Fibroblast of skin of abdomen (primary cell): ENCODE data around the gene NCKAP5.

Source experiments
- DNase-seq: peaks from one replicate; pipeline ENCODE4 v3.0.0-alpha.2; 2013

NCKAP5 gene

DNA sequence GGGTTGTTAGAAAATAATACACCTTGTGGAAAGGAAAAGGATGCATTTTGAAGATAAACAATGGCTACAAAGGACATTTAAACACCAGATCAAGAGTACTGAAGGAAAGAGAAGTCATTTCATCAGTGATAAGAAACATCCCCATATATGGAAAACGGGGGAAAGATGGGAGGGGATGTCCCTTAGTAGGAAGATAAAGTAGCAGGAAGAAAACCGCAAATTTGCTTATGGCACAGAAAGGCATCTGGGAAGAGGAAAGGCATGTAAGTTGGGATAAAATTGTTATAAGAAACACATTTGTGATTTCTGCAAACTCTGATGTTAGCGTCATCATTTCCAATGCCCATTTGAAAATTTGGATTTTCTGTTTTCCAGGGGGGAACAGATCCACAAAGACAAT is 887.7 kb downstream of the NCKAP5 start:
- peak; percentile 59 for DNase-seq

DNA sequence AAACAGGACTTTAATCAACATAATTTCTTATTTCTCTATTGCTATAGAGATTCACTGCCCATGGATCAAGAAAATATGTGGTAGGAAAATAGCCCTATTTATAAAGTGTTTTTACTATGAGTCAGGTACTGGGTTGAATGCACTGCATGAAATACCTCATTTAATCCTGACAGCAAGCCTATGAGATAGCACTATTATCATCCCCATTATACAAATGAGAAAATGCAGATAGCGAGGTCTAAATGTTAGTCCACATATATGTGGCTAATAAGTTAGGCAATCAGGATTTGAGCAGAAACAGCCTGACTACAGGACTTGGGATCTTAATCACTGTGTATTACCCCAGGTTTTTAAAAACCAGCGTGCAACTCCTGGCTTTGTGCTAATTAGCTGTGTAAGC is 889.8 kb downstream of the NCKAP5 start:
- peak; percentile 43 for DNase-seq

DNA sequence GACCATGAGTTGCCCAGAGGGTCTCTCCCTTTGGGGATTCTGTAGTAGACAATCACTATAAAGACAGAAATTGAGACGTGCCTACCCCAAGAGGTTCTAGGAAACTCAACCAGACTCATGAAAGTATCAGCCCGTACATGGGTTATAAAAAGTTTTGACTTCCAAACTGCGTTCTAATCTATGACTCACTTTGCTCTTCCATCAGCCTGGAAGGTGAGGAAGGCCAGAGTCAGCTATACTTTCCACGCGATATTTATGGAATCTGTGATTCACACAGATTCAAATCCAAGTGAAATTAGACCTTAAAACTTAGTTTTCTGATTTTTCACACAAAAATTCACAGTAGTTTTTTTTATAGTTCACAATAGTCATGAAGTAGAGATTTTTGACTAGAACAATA is 890.6 kb downstream of the NCKAP5 start:
- peak; percentile 74 for DNase-seq

DNA sequence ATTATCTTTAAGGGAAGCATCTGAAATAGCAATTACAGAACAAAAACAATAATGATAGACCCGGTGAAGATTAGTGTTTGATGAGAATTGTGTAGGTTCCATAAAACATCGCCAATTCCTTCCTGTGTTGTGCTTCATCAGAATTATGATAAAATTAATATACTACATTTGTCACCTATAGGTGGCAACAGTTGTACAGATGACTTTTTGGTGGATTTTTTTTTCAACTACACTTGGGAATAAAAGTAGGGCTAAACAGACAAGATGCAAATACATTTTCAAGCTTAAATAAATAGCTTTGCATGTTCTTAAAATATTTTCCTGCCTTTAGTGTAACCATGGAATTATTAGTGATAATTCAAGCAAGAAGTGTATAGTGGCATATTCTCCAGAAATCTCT is 891.3 kb downstream of the NCKAP5 start:
- no peak for DNase-seq

DNA sequence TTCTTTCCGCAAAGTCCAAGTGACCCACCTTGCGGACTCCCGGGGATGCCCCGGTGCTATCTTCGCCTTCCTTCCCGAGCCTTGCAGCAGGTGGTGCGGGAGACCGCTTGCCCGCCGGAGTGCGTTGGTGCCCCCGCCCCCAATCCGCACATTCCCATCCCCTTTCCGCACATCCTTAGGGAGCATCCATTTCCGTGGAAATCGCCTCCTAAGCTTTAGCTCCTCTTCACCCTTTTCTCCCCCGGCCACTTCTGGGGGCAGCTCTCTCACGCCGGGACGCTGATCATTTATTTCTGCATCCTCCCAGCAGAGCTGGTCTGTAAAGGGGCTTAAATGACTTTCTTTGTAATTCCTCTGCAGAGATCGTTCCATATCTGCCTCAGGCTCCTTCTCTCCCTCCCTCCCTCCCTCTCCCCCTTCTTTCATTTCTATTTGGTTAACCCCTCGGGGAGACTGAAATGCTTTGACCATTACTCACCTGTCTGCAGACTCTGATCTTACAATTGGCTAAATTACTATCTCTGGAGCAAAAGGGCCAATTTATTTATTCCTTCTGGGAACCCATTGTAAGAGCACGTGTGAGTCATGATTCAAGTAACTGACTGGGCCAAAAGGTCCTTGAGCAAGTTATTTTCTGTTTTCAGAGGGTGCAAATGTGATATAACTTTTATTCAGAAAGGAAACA is 897.0 kb downstream of the NCKAP5 start:
- DNase-seq, result peak; percentile 93

DNA sequence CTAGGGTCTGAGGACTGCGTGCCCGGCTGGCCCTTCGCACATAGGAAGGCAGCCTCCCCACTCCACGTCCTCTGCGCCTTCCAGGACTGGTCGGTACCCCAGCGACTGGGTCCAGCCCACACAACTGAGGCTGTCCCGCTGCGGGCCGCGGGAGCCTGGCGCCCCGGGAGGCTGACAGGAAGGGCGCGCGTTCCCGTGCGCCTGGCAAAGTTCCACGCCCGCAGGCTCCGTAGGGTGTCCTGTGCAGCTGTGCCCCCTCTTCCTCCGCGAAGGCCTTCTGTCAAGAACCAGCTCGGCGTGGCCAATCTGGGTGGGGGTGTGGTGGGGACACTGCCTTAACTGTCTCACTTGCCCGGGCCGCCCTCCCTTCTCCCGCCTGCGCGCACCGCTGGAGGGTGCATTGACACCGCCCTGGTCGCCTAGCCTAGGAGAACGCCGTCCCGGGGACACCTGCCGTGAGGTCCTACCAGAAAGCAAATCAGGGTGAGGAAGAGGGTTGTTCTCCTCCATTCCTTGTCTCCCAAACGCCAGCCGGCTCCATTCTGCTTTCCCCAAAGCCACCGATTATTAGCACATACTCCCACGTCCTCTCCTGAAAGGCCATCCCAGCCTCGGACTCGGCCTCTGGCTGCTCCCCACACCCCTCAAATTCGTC is 897.6 kb downstream of the NCKAP5 start:
- peak; percentile 11 for DNase-seq

DNA sequence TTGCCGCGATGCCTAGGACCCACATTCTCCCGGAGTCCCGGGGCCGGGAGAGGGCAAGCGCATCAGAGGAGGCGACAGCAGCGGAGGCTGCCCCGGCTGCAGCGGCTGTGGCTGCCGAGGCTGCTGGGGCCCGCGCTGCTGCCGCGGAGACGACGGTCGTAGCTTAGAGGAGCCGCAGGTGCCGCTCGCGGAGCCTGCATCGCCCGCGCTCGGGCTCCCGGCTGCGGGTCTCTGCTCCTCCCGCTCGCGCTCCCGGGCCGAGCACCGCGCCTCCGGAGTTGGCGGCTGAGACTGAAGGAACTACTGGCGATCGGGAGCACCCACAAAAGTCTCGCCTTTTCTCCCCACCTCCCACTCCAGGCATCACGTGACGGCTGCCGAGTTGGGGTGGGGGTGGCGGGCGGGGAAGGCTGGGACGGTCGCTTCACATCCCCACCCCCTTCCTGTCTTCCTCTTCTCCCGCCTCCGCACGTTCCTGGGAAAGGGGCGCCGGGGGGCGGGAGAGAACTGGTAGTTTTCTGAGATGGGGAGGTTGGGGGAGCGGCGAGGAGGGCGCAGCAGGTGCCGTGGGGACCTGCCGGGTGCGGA is 898.3 kb downstream of the NCKAP5 start, which contains the start of gene LYPD1:
TSS of gene LYPD1 (minus strand) at position 298 of the 588 bp plus-strand sequence. CDS start at position 25, 273 bp downstream.
- DNase-seq, result no peak

DNA sequence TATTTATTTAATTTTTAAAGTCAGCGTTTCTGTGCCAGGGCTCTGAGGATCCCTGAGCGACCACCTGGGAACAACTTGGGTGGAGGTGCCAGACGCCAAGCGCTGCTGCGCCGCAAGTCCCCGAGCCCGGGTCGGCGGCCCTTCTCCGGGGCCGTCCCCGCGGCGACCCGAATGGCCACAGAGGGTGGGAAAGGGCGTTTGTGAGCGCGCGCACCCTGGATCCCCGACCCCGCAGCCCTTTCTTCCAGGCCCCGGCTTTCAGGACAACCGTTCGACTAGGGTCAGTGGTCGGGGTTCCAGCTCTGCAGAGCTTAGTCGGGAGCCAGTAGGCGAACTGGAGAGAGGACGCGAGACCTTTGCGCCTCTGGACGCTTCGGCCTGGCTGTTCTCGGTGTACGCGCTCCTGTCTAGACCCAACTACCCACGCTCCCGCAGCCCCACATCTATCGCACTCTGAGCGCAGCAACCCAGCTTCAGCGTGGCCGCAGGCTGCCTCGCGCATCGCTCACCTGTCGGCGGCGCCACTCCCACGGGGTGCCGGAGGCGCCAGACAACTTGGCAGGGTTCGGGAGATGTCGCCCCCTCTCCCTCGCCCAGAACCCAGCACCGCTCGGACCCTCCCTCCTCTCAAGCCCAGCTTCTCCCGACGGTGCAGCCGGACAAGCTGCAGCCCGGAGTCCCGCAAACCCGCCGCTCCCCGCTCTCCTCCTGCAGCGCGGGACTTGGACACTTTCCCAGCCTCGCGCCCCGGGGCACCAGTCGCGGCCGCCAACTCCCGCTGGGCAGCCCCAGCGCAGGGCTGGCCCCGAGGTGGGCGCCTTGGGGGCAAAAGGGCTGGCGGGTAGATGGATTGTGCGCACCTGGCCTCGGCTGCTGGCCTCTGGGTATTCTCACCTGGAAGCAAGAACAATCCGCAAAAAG is 899.0 kb downstream of the NCKAP5 start:
- no peak for DNase-seq

DNA sequence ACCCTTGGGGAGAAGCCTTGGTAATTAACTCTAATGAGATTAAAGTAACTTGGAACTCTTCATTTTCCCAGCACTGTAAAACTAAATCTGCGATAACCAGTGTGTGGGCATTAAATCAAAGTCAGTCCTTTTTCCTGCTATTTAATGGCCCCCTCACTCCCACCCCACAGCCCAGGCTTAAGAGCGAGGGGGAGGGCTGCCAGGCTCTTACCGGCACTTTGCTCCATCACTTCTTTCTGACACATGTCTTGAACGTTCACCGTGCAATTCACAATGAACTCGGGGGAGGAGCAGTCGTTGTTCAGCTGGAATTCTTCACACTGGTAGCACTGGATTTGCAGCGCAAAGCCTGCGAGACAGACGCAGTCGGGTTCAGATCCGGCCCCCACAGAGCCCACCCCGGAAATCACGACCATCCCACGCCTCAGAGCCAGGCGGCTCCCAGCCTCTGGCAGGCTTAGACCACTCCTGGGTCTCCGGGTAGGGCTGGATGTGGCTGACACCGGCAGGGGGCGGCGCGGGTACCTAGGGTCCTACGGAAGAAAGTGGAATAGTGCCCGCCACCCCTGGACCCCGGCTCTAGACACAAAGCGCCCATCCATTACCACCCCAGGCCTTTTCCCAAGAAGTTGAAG is 900.0 kb downstream of the NCKAP5 start:
- DNase-seq, result peak; percentile 22

DNA sequence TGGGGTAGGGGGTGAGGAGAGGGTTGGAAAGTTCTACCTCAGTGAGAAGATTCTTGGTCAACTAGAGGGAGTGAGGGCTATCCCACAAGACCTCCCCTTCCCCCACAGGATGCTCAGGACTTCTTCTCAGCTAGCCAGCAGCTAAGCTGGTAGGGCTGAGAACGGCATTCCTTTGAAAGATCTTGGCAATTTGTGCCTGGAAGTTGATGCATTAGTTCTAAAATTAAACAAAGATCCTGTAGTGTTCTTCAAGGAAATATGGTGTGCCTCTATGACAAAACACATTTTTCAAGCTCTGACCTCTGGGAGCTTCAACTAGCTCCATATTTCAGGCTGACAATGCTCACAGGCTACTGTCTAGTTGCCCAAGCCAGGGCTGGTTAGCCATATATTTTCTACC is 900.6 kb downstream of the NCKAP5 start:
- peak; percentile 37 for DNase-seq

DNA sequence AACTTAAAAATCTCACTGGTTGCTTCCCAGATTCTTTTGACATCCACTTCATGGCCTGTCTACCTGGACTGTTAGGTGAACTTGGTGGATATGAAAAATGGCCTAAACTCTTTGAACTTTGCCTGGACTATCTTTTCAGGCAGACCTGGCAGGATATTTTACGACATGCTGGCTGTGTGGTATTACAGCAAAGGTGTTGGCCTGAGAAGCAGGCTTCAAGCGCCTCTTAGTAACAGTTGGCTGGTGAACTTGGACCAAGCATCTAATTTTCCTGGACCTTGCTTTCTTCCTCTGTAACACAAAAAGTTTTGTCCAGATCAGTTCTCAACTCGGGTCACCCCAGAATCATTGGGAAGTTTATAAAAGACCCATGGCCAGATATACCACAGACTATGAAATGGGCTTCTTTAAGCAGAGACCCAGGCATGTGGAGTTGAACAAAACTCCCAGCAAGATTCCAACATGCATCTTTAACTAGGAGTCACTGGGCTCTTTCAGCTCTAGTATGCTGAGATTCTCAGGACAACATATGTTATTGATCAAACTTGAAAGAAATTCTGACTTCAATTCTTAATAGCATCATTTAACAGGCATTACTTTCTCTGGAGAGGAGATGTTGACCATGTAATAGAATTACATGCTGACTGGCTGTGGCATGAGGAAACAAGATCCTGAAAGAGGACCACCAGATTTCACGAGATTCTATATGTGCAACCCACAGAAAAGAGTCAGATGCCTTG is 902.7 kb downstream of the NCKAP5 start:
- DNase-seq, result peak; percentile 46

DNA sequence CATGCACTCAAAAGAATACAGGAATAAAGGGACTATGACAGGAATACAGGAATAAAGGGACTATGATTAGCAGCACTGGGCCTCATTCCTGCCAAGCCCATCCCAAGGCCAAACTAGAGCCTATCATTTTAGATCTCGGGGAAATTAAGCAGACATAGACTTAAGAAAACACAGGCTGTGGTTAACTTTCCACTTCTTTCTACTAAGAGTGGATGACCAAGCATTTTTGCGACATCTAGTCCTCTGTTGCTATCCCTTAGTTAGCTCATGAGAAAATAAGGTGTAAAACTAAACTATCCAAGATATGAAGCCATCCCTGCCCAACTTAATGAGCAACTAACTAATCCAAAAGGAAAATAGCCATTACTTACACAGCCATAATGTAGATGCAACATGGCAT is 904.2 kb downstream of the NCKAP5 start:
- DNase-seq, result no peak

DNA sequence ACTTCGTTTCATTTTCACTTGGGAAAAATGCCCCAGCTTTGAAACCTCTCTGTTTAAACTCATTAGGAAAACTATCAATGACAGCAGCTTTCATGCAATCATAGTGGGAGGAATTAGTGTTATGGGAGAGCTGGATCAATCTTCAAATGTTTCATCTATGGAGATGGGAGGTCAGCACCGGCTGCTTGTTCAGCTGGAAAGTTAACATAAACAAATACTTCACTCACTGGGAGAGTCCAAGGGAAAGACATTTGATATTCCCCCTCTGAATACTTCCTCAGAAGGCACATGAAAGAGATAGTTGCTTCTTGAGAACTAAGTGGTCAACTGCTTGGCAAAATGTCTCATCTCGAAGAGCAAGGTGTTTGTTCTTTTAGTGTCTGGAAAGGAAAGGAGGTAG is 905.5 kb downstream of the NCKAP5 start:
- DNase-seq, result peak; percentile 16

DNA sequence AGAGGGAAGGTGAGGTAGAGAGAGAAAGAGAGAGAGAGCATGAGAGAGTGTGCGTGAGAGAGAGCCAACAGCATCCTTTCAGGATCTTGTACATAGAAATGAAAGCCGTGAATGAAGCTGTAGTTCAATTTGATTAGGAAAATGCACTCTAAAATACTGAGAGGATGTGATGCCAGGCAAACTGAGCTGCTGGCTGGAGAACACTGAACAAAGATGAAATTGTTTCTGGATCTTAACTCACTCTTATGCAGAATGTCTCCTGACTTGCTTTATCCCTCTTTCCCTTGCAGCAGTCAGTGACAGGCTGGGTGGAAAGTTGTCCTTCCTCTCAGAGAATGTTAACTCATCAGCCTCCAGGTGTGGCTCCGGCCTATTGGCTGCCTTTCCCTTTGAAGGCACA is 908.9 kb downstream of the NCKAP5 start:
- DNase-seq, result no peak

DNA sequence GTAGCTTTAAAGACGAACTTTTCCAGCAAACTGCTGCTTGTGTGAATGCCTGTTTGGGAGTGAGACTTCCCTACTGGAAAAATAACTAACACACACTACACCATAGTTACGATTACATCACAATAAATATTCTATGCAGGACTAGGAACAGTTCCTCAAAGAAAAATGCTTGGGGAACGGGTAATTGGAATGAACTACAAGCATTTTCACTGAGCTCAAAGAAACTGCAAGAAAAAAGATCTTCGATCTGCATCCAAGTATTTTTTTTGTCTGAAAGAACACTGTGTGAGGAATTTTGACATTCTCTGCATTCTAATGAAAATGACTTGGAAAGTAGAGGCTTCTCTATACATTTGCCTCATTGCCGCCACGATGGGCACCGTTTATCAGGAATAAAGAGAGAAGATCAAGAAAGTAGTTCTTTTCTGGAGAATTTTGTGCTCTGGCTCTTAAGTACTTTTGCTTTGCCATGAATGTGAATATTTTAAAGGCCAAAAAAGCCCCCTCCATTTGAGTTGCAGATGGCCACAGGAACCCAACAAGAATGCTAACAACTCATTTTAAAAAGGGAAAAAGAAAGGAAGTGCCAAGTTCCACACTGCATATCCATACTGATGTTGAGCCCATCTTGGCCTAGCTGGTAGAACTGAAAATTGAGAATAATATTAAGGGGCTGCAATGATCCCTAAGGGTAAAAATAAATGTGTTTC is 911.8 kb downstream of the NCKAP5 start:
- no peak for DNase-seq

DNA sequence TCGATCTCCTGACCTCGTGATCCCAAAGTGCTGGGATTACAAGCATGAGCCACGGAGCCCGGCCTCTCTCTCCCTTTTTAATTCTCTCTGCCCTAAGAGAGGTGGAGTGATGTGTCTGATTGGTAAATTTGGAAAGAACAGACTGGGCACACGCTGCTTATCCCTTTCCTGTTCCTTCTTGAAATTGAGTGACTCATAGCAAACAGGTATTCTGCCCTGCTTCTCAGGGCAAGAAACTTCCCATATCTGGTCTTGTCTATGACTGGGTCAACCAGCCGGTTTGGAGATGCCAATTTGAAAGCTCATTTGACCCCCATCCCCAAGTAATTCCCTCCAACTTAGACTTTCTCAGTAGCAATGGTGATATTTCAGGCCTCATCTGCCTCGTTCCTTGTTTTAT is 913.3 kb downstream of the NCKAP5 start:
- DNase-seq, result no peak

DNA sequence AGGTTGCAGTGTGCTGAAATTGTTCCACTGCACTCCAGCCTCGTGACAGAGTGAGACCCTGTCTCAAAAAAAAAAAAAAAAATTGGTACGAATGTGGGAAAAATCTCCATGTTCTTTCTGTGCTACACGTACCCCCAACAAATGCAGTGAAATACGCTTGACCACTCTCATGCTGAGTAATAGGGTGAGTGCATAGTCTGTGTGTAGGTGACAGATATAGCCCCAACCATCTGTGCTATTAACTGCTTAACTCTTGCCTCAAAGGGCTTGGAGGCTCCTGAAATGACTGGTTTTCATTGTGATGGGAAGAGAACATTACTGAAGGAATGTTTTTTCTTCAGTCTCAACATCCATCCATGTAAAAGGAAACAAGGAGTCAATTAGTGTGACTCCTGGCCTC is 913.9 kb downstream of the NCKAP5 start:
- DNase-seq, result no peak

DNA sequence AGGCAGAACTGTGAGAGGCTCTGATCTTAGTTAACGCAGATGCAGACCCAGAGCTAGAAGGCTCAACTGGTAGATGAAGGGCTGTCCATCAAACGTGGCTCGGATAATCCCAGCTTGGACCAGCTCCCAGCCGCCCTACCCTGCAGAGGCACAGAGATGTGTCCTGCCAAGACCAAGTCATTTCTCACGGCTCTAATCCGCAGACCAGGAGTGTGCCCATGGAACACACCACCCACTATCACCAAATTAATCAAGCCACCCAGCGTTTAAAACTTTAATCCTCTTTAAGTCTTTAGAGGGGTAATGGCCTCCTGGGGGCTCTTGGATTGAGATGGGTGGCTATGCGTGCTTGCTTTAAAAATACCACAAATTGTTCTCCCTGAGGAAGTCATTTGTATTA is 915.8 kb downstream of the NCKAP5 start:
- no peak for DNase-seq

DNA sequence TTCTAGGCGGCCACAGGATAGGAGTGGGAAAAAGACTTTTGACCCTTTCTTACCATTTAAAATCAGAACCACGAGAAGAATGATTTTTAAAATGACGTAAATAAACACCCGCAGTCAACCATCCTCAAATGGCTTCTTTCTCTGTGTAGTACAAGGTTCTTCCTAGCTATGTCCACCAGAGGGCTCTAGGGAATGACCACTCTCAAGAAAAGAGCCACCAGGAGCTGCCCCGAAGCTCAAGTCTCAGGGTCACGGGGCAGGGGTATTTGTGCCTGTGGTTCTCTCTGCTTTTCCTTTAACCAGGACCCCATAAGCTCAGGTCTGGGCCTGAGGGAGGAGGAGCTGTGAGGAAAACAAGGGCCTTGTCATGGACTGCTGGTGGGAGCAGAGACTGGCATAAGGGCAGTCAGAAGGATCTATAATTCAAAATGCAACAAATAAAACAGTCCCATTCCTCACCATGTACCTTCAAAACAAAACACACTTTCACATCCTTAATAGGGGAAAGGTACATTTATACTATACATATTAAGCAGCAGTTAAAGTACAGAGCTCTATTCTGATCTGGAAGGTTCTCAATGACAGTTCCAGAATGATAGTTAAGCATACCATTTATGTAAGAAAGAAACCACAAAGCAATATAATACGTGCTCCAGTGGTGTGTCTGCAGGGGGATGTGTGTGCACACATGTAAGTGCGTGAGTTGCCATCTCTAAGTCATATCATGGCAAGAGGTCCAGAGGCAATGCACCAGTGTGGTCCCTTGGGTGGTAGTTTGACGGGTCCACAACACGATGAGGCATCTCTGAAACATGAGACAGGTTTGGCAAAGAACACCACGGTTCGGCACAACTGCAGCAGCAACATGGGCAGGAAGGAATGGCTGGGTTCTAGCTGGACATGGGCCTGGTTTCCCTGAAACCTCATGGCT is 916.9 kb downstream of the NCKAP5 start:
- DNase-seq, result peak; percentile 39
